OCI-M2 (cell line): Measurements from ENCODE around the gene C17orf113.
A peak's percentile ranks its signal among the peaks of the same experiment; 100 is the strongest.
"Not testable (repeated sequence)": the region's sequence is repeated elsewhere in the genome, so short reads cannot be mapped to it uniquely, and the experiment has no call there.

Experiments used
- DNase-seq: peaks from one replicate; lab custom pipeline; 2025; ENCODE audit not compliant: unreplicated experiment; lab: John Stamatoyannopoulos, UW

C17orf113 gene

GRCh38 chr17:42042598-42043319 lies 7.6 kb downstream of the C17orf113 start:
- no peak for DNase-seq

DNA sequence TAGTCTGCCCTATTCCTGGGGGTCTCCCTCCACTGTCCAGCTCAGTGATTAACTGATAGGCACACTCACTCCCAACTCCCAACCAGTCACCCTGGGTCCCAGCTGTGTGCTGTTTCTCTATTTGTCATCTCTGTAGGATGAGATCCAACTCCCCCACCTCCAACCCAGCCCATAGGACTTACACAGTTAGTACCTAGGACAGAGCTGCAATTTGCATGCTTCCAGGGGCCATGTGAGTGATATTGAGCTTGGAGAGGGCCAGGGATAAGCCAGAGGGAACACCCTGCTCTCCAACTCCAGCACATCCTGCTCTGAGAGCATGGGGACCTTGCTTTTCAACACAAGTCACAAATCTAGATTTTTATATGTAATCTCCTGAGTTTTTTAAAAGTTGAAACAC lies 8.8 kb downstream of the C17orf113 start:
- no peak for DNase-seq

- DNase-seq, result no peak
Observed at GRCh38 chr17:42040818-42041217, 9.6 kb downstream of the C17orf113 start.

DNA sequence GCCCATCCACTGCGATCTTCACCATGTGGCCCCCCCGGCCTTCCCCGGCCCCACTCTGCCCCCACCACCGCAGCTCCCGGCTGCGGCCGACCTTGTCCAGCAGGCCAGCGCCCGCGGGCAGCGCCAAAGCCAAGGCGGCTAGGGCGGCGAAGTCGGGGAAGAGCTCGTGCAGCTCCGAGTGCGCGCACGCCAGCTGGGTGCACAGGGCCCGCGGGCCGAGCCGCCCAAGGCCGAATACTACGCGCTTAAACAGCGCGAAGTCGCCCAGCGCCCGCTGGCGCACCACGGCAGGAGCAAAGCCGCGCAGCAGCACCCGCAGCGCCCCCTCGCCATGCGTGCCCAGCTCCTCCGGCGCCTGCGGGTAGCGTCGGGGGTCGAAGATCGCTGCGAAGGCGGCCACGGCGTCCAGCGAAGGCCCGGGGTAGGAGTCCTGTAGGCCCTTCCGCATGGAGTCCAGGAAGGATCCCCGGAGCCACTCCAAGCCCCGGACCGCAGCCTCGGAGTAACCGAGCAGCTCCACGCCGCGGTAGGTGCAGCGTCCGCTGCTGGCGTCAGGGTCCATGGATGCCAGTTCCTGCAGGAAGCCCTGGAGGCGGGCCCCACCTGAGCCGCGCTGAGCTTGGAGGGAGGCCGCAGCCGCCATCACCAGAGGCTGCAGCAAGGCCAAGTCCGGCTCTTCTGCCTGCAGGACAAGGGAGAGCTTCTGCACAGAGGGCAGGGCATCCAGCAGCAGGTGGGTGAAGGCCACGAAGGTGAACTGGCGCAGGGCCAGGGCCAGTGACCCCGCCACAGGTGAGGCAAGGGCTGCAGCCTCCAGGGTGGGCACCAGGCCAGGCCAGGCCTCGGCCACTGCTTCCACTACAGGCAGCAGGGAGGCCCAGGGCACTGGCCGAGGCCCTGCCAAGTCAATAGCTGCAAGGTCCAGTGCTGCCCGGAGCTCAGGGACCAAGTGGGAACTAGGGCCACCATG lies 10.3 kb downstream of the C17orf113 start:
- DNase-seq, result no peak

DNA sequence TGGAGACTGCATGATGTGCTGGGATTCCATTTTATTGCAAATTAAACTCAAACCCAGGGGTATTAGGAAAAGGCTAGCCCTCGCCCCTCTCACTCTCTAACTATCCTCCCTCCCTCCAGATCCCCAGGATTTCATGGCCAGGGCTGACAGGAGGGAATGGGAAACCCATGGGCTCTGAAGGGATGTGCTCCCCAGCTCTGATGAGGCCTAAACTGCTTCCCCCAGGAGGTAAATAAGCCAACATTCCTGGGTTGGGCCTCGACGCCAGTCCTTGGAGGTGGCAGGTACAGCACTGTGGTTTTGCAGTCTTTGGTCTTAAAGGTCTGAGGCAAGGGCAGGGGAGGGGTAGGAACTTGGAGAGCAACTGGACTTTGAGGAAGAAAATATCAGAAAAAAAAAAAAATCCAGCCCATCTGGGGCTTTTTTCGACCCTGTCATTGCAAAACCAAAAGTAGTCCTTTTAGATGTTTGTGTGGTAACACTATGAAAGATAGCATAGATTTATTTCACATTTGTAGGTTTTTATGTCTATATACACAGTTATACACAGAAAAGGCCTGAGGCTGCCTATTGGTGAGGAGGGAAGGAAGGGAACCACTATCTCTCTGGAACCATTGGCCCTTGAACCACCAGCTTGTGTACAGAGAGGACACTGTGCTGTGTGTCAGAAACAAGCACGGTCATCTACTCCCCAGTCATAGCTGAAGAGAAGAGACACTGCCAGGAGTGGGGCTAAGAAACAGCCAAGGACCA lies 12.0 kb downstream of the C17orf113 start:
- no peak for DNase-seq

DNA sequence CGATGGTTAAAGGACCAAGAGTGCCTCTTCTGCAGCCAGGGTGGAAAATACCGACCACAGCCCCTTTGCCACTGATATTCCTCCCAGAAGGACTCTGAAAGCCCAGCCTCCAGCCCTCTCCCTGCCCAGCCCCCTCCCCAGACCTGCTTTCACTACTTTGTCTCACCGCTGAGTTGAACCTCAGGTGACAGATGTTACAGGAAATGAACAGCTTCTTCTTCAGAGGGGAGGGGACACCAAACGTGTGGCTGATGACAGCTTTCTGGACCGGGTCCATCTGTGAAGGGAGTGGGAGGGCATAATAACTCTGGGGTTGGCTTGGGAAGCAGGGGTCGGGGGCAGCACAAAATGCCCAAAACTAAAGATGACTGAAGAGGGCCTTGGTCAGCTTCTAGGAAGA lies 16.3 kb downstream of the C17orf113 start:
- no peak for DNase-seq

- no peak for DNase-seq
Observed at GRCh38 chr17:42031584-42031983, 18.8 kb downstream of the C17orf113 start.

DNA sequence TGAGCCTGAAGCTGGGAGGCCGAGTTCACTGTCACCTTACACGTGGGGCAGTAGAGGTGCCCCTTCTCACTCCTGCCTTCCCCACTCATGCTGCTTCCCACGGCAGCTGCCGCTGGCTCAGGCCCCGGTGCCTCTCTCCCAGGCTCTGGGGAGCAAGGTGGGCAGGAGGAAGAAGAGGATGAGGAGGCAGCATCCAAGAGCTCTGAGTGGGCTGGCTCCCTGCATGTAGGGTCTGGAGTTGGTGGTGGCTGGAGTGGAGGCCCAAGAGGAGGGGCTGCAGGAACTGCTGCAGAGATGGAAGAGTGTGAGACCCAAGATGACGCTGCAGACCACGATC lies 21.6 kb downstream of the C17orf113 start:
- no peak for DNase-seq

GRCh38 chr17:42027961-42028790 lies 22.2 kb downstream of the C17orf113 start:
- DNase-seq, result no peak

DNA sequence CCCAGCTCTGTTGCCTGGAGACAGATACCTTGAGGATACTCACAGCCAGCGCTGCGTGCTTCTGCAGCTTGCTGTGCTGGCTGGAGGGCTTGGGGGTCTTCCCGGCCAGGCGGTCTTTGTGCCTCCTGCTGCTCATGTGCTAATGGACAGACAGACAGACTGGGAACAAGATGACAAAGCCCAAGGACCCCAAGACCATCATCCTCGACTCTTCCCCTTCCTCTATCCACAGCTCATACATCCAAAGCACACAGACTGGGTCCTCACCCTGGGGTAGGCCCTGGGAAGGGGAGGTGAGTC lies 22.9 kb downstream of the C17orf113 start:
- DNase-seq, result no peak

- DNase-seq, result no peak
Observed at GRCh38 chr17:42026857-42027589, 23.4 kb downstream of the C17orf113 start.

- no peak for DNase-seq
Observed at GRCh38 chr17:42025936-42026335, 24.5 kb downstream of the C17orf113 start.

DNA sequence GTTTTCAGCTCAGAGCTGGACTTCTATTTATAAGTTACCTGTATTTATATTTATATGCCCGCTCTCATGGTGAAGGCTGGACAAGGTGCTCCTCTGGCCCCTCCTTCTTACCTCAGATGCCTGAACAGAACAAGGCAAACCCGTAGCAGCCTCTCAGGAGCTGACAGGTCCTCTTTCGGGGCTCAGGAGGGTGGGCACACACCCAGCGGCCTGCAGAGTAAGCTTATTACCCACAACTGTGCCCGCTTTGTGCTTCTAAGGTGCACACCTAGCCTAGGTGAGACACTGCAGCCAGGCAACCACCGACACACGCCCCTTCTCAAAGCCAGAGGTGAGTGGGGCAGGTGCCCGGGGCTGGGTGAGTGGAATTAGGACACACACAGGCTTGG lies 25.2 kb downstream of the C17orf113 start:
- no peak for DNase-seq

DNA sequence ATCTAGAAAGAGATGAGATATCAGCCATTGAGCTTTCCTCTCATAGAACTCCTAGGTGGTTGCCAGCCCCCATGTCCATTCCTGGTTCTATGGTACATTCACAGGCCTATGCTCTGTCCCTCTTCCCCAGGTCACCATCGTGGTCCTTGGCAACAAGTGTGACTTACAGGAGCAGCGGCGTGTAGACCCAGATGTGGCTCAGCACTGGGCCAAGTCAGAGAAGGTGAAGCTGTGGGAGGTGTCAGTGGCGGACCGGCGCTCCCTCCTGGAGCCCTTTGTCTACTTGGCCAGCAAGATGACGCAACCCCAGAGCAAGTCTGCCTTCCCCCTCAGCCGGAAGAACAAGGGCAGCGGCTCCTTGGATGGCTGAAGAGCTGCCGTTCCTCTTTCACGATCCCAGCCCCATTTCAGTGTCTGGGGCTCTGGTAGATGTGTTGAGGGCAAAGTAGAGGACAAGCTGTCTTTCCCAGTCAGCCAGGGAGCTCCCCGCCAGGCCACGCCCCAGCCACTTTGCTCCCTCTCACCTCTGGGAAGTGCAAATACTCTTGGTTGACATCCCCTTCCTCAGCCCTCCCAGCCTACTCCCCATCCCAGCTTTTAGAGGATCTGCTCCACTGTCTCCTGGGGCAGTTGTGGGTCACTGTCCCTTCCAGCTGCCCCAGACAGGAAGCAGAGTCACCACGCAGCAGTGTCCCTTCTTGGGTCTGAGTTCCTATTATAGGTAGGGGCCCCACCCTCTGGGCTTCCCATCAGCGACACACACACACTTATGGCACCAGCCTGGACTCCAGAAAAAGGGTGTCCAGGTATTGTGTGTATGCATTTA lies 26.7 kb downstream of the C17orf113 start:
- DNase-seq, result no peak

DNA sequence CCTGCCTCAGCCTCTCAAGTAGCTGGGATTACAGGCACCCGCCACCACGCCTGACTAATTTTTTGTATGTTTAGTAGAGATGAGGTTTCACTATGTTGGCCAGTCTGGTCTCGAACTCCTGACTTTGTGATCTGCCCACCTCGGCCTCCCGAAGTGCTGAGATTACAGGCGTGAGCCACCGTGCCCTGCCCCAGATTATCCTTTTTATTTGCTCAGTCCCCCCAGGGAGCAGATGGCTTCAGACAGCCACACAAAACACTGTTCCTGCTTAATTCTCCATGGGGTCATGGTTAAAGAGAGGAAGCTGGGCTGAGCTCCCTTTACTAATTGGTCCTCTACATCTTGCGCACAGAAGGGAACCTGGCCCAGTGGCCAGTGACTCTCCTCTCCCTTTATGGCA lies 29.6 kb downstream of the C17orf113 start:
- not testable (repeated sequence) for DNase-seq

- no peak for DNase-seq
Observed at GRCh38 chr17:42019509-42020404, 30.6 kb downstream of the C17orf113 start, which contains the start of gene NKIRAS2. TSS of gene NKIRAS2 (plus strand) at chr17:42020090. CDS start at chr17:42021578, 1,488 bp downstream.

DNA sequence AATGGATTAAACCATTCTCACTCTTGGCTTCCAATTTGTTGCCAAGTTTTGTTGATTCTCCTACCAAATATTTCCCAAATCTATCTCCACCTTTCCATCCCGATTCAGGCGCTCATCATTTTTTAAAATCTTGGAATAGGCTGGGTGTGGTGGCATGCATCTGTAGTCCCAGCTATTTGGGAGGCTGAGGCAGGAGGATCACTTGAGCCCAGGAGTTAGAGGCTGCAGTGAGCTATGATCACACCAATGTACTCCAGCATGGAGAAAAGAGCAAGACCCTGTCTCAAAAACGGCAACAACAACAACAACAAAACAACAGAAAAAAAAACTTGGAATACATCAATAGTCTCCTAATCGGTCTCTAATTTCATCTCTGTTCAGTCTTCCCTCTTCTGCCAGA lies 31.4 kb downstream of the C17orf113 start:
- no peak for DNase-seq

DNA sequence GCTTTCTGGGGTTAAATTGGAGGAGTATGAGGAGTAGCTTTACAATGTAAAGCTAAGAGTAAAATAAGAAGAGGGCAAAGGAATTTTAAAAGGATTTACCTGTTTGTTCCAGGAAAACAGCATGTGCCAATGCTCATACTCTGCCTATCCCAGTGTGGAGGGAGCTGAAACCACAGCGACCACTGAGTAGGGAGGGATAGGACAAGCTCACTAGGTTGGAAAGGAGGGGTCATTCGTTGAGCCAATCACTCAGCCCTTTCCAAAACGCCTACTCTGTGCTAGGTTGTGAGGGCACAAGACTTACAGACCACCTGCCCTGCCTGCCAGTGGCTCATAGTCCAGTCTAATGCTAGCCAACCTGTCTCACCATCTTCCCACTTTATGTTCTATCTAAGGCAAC lies 32.1 kb downstream of the C17orf113 start:
- DNase-seq, result peak; percentile 56
